HEK293 (cell line): Measurements from ENCODE around the gene ITPR2.

Source experiments
- CTCF ChIA-PET: fragments of 350-600 bp; formaldehyde crosslinking; extraction: SDS; loops from one replicate; lab custom pipeline; 2021; ENCODE audit warnings: antibody characterized with exemption; lab: Yijun Ruan, JAX
- POLR2A ChIA-PET: fragments of 300-600 bp; formaldehyde crosslinking; extraction: SDS; loops from one replicate; lab custom pipeline; 2020; ENCODE audit warnings: antibody characterized with exemption, inconsistent platforms; lab: Yijun Ruan, JAX
- H3K27ac ChIP-seq: fragments of 200-500 bp; sonication (Bioruptor generic); 2 replicates; pipeline ENCODE4 v1.5.1; 2014; ENCODE audit warnings: low read depth, low read length, control low read depth, inconsistent platforms; ENCODE audit errors: extremely low read depth
- H3K36me3 ChIP-seq, 2 experiments: fragments of 200-500 bp in 1 of 2; sonication (Bioruptor generic) in 1 of 2; 1 replicate in 1 of 2; 2 replicates in 1 of 2; pipeline ENCODE4 v1.5.1; 2014 to 2017; ENCODE audit warnings: inconsistent platforms in 2 of 2, low read length in 2 of 2; ENCODE audit not compliant: control insufficient read depth in 2 of 2, insufficient read depth in 1 of 2
- H3K4me1 ChIP-seq: fragments of 200-500 bp; sonication (Bioruptor generic); 2 replicates; pipeline ENCODE4 v1.5.1; 2014; ENCODE audit warnings: mild to moderate bottlenecking, low read length, inconsistent platforms; ENCODE audit not compliant: control insufficient read depth, insufficient read depth
- H3K4me3 ChIP-seq: 2 replicates; pipeline ENCODE4 v1.5.1; 2011; ENCODE audit warnings: low read depth, mild to moderate bottlenecking, control low read depth, low read length, moderate library complexity
- H3K9me3 ChIP-seq: fragments of 200-500 bp; sonication (Bioruptor generic); 2 replicates; pipeline ENCODE4 v1.5.1; 2014; ENCODE audit warnings: low read depth, low read length, inconsistent platforms; ENCODE audit not compliant: control insufficient read depth, insufficient read depth
- BCL6B ChIP-seq: fragments of 450-650 bp; formaldehyde crosslinking; IDR thresholded peaks from 2 replicates; pipeline ENCODE4 v1.5.1; 2017; ENCODE audit warnings: missing biosample characterization, missing genetic modification characterization
- GFI1B ChIP-seq: fragments of 450-650 bp; formaldehyde crosslinking; IDR thresholded peaks from 2 replicates; pipeline ENCODE4 v1.5.1; 2016; ENCODE audit warnings: missing biosample characterization, missing genetic modification characterization
- MEIS1 ChIP-seq: sonication (generic); formaldehyde crosslinking; IDR thresholded peaks from 2 replicates; pipeline ENCODE4 v1.8.1; 2022; ENCODE audit warnings: missing genetic modification reagents, mild to moderate bottlenecking, borderline replicate concordance
- SCRT1 ChIP-seq: fragments of 450-650 bp; formaldehyde crosslinking; IDR thresholded peaks from 2 replicates; pipeline ENCODE4 v1.5.1; 2016; ENCODE audit warnings: missing biosample characterization, missing genetic modification characterization, borderline replicate concordance
- SCRT2 ChIP-seq: fragments of 450-650 bp; formaldehyde crosslinking; IDR thresholded peaks from 2 replicates; pipeline ENCODE4 v1.5.1; 2016; ENCODE audit warnings: missing biosample characterization, missing genetic modification characterization
- ZFP41 ChIP-seq: fragments of 450-650 bp; formaldehyde crosslinking; IDR thresholded peaks from 2 replicates; pipeline ENCODE4 v1.5.1; 2016; ENCODE audit warnings: missing biosample characterization, missing genetic modification characterization, borderline replicate concordance
- ZNF140 ChIP-seq: fragments of 450-650 bp; formaldehyde crosslinking; IDR thresholded peaks from 2 replicates; pipeline ENCODE4 v1.5.1; 2016; ENCODE audit warnings: missing biosample characterization, missing genetic modification characterization
- ZNF175 ChIP-seq: fragments of 450-650 bp; formaldehyde crosslinking; IDR thresholded peaks from 2 replicates; pipeline ENCODE4 v1.5.1; 2016; ENCODE audit warnings: missing biosample characterization, missing genetic modification characterization
- ZNF221 ChIP-seq: fragments of 450-650 bp; formaldehyde crosslinking; IDR thresholded peaks from 2 replicates; pipeline ENCODE4 v1.5.1; 2017; ENCODE audit warnings: missing biosample characterization, missing genetic modification characterization, borderline replicate concordance
- ZNF23 ChIP-seq: fragments of 450-650 bp; formaldehyde crosslinking; IDR thresholded peaks from 2 replicates; pipeline ENCODE4 v1.5.1; 2016; ENCODE audit warnings: missing biosample characterization, missing genetic modification characterization, borderline replicate concordance
- ZNF248 ChIP-seq: fragments of 450-650 bp; formaldehyde crosslinking; IDR thresholded peaks from 2 replicates; pipeline ENCODE4 v1.5.1; 2017; ENCODE audit warnings: missing biosample characterization, missing genetic modification characterization
- ZNF423 ChIP-seq: fragments of 450-650 bp; formaldehyde crosslinking; IDR thresholded peaks from 2 replicates; pipeline ENCODE4 v1.5.1; 2016; ENCODE audit warnings: missing biosample characterization, missing genetic modification characterization
- ZNF585B ChIP-seq: fragments of 450-650 bp; formaldehyde crosslinking; IDR thresholded peaks from 2 replicates; pipeline ENCODE4 v1.5.1; 2016; ENCODE audit warnings: missing biosample characterization, missing genetic modification characterization
- ZNF610 ChIP-seq: fragments of 450-650 bp; formaldehyde crosslinking; IDR thresholded peaks from 2 replicates; pipeline ENCODE4 v1.5.1; 2016; ENCODE audit warnings: missing biosample characterization, missing genetic modification characterization, borderline replicate concordance
- ZNF629 ChIP-seq: fragments of 450-650 bp; formaldehyde crosslinking; IDR thresholded peaks from 2 replicates; pipeline ENCODE4 v1.5.1; 2017; ENCODE audit warnings: missing biosample characterization, missing genetic modification characterization
- ZNF785 ChIP-seq: fragments of 450-650 bp; formaldehyde crosslinking; IDR thresholded peaks from 2 replicates; pipeline ENCODE4 v1.5.1; 2016; ENCODE audit warnings: missing biosample characterization, missing genetic modification characterization
- ZSCAN23 ChIP-seq: fragments of 450-650 bp; formaldehyde crosslinking; IDR thresholded peaks from 2 replicates; pipeline ENCODE4 v1.5.1; 2016; ENCODE audit warnings: missing biosample characterization, missing genetic modification characterization
- TF ChIP-seq, protein P1 (sequence below): fragments of 450-650 bp; formaldehyde crosslinking; IDR thresholded peaks from 2 replicates; pipeline ENCODE4 v1.5.1; 2016; ENCODE audit warnings: missing biosample characterization, missing genetic modification characterization
- TF ChIP-seq, protein P2 (sequence below): fragments of 450-650 bp; formaldehyde crosslinking; IDR thresholded peaks from 2 replicates; pipeline ENCODE4 v1.5.1; 2016; ENCODE audit warnings: missing biosample characterization, missing genetic modification characterization, borderline replicate concordance
- TF ChIP-seq, protein P3 (sequence below): fragments of 450-650 bp; formaldehyde crosslinking; IDR thresholded peaks from 2 replicates; pipeline ENCODE4 v1.5.1; 2016; ENCODE audit warnings: missing biosample characterization, missing genetic modification characterization

The ITPR2 gene

DNA sequence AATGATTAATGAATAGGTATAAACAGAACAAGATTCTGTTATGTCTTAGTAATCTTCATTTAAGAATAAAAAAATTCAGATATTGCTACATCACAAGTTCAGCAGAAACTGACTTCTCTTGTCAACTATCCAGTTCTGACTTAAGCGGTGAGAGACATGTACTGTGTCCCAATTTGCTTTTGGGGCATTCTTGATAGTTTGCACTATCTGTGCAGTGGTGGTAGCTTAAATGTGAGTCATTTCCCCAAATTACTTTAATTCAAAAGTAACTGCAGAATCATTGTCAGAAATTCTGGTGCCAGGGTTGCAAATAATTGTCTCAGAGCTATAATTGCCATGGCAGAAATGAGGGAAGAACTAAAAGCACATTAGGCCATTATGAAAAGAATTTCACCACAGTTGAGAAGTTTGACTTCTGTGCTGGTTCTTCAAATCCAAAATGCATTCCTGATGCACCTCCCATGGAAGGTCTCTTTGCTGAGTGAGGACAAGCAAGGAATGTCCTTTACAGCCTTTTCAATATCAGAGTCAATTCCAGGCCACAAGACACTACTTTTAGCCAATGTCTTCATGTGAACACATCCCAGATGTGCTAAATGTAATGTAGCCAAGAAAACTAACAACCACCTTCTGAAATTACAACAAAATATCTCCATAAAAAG, 332.9 kb downstream of the ITPR2 start:
- Histone ChIP-seq H3K4me3 (no peak overlapping the region), H3K4me1 (peaks cover 2% of the 10 kb centered on the region; the same call in 1 of the 2 replicates), H3K27ac (no peak overlapping the region), H3K36me3 (no peaks in the 10 kb centered on the region), H3K9me3 (no peaks in the 10 kb centered on the region)
- POLR2A ChIA-PET, result interaction anchor here (0.6 kb wide), 1 partner anchor 1308 kb away, joined by 7 read pairs; no protein-coding TSS in a partner anchor
- TF ChIP-seq ZNF629 (tag by site-specific recombination) (no peak), ZSCAN23 (tag by site-specific recombination) (no peak), ZNF610 (tag by site-specific recombination) (no peak)
- TF ChIP-seq, protein P1, sequence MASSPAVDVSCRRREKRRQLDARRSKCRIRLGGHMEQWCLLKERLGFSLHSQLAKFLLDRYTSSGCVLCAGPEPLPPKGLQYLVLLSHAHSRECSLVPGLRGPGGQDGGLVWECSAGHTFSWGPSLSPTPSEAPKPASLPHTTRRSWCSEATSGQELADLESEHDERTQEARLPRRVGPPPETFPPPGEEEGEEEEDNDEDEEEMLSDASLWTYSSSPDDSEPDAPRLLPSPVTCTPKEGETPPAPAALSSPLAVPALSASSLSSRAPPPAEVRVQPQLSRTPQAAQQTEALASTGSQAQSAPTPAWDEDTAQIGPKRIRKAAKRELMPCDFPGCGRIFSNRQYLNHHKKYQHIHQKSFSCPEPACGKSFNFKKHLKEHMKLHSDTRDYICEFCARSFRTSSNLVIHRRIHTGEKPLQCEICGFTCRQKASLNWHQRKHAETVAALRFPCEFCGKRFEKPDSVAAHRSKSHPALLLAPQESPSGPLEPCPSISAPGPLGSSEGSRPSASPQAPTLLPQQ (tag by site-specific recombination), result no peak
- CTCF ChIA-PET, result interaction anchor here (0.6 to 0.7 kb wide), 2 partner anchors 68 to 77 kb away, joined by 4 read pairs; no protein-coding TSS in a partner anchor

DNA sequence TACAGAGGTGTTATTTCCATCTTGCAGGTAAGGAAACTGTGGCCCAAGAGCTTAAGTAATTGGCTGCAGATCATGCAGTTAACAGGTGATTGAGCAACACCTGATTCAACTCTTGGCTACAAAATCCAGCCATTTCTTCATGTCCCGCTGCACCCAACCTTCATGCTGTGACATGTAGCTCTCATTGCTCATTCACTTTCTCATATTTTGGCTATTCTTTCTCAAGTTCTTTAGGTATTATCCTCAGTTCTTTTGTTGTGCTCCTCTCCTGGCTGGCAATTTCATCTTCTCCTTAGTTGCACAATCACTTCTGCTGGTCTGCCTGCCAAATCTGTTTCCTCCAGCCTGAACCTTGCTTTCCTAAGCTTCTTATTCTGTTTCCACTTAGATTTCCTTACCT, 336.8 kb downstream of the ITPR2 start:
- TF ChIP-seq SCRT1 (0 out of 2 replicates have a peak, but pooled peaks have one; percentile 37), BCL6B (no peak), ZNF23 (tag by site-specific recombination) (no peak), ZNF175 (no peak), MEIS1 (no peak), ZNF585B (no peak), SCRT2 (tag by site-specific recombination) (peak; percentile 87), ZNF785 (tag by site-specific recombination) (no peak), ZNF423 (tag by site-specific recombination) (no peak), ZNF140 (tag by site-specific recombination) (no peak), ZNF221 (no peak), ZNF248 (no peak), ZFP41 (no peak), GFI1B (tag by site-specific recombination) (no peak)
- TF ChIP-seq, protein P2, sequence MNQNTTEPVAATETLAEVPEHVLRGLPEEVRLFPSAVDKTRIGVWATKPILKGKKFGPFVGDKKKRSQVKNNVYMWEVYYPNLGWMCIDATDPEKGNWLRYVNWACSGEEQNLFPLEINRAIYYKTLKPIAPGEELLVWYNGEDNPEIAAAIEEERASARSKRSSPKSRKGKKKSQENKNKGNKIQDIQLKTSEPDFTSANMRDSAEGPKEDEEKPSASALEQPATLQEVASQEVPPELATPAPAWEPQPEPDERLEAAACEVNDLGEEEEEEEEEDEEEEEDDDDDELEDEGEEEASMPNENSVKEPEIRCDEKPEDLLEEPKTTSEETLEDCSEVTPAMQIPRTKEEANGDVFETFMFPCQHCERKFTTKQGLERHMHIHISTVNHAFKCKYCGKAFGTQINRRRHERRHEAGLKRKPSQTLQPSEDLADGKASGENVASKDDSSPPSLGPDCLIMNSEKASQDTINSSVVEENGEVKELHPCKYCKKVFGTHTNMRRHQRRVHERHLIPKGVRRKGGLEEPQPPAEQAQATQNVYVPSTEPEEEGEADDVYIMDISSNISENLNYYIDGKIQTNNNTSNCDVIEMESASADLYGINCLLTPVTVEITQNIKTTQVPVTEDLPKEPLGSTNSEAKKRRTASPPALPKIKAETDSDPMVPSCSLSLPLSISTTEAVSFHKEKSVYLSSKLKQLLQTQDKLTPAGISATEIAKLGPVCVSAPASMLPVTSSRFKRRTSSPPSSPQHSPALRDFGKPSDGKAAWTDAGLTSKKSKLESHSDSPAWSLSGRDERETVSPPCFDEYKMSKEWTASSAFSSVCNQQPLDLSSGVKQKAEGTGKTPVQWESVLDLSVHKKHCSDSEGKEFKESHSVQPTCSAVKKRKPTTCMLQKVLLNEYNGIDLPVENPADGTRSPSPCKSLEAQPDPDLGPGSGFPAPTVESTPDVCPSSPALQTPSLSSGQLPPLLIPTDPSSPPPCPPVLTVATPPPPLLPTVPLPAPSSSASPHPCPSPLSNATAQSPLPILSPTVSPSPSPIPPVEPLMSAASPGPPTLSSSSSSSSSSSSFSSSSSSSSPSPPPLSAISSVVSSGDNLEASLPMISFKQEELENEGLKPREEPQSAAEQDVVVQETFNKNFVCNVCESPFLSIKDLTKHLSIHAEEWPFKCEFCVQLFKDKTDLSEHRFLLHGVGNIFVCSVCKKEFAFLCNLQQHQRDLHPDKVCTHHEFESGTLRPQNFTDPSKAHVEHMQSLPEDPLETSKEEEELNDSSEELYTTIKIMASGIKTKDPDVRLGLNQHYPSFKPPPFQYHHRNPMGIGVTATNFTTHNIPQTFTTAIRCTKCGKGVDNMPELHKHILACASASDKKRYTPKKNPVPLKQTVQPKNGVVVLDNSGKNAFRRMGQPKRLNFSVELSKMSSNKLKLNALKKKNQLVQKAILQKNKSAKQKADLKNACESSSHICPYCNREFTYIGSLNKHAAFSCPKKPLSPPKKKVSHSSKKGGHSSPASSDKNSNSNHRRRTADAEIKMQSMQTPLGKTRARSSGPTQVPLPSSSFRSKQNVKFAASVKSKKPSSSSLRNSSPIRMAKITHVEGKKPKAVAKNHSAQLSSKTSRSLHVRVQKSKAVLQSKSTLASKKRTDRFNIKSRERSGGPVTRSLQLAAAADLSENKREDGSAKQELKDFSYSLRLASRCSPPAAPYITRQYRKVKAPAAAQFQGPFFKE (tag by site-specific recombination), result no peak
- TF ChIP-seq, protein P3, sequence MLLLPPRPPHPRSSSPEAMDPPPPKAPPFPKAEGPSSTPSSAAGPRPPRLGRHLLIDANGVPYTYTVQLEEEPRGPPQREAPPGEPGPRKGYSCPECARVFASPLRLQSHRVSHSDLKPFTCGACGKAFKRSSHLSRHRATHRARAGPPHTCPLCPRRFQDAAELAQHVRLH (tag by site-specific recombination), result no peak
- TF ChIP-seq, all 188 proteins: peak for 2
- H3K36me3 ChIP-seq, result no peaks in the 10 kb centered on the region
- no peaks in the 10 kb centered on the region for H3K4me1 ChIP-seq
- no peak overlapping the region for H3K27ac ChIP-seq
- ChIA-PET CTCF (no interaction called here), POLR2A (no interaction called here)
- H3K4me3 ChIP-seq, result no peak overlapping the region
- no peaks in the 10 kb centered on the region for H3K9me3 ChIP-seq
